8988T (cell line): ENCODE measurements around the gene TH.

Experiments used
- DNase-seq: peaks from one replicate; pipeline ENCODE4 v3.0.0; 2011

Gene TH

GRCh38 chr11:2177076-2177475 is 5.5 kb upstream of the TH start:
- no peak for DNase-seq

- DNase-seq, result no peak
Observed at GRCh38 chr11:2176389-2176900, 4.8 kb upstream of the TH start.

- no peak for DNase-seq
Observed at GRCh38 chr11:2175659-2176058, 4.0 kb upstream of the TH start.

- no peak for DNase-seq
Observed at GRCh38 chr11:2174361-2174760, 2.7 kb upstream of the TH start.

- no peak for DNase-seq
Observed at GRCh38 chr11:2173761-2174160, 2.1 kb upstream of the TH start.

- peak; percentile 91 for DNase-seq
Observed at GRCh38 chr11:2173150-2173693, 1.6 kb upstream of the TH start.

- DNase-seq, result no peak
Observed at GRCh38 chr11:2172676-2173075, 1.1 kb upstream of the TH start.

- DNase-seq, result no peak
Observed at GRCh38 chr11:2169626-2170570, 1.7 kb downstream of the TH start.

GRCh38 chr11:2169005-2169378 is 2.6 kb downstream of the TH start:
- no peak for DNase-seq

GRCh38 chr11:2168286-2169004 is 3.2 kb downstream of the TH start:
- DNase-seq, result no peak

- no peak for DNase-seq
Observed at GRCh38 chr11:2167141-2168045, 4.2 kb downstream of the TH start.

- peak; percentile 95 for DNase-seq
Observed at GRCh38 chr11:2166091-2166851, 5.3 kb downstream of the TH start.

- DNase-seq, result no peak
Observed at GRCh38 chr11:2165571-2165970, 6.0 kb downstream of the TH start.

- no peak for DNase-seq
Observed at GRCh38 chr11:2164861-2165555, 6.6 kb downstream of the TH start.

GRCh38 chr11:2164081-2164480 is 7.5 kb downstream of the TH start:
- no peak for DNase-seq

GRCh38 chr11:2163428-2163978 is 8.1 kb downstream of the TH start:
- no peak for DNase-seq

GRCh38 chr11:2160736-2161259 is 10.8 kb downstream of the TH start, which contains the start of gene INS:
TSS of gene INS (minus strand) at chr11:2161209. CDS start at chr11:2160971, 238 bp downstream.
- DNase-seq, result no peak

- DNase-seq, result no peak
Observed at GRCh38 chr11:2159536-2160413, 11.8 kb downstream of the TH start.

- no peak for DNase-seq
Observed at GRCh38 chr11:2158966-2159365, 12.6 kb downstream of the TH start.
